NCI-H1105 treated with DMSO at 0.1 percent for 48 hours (cell line): ENCODE results near the gene DCK.

Source experiments
- DNase-seq: peaks from one replicate; lab custom pipeline; 2025; lab: John Stamatoyannopoulos, UW

DCK gene

DNA sequence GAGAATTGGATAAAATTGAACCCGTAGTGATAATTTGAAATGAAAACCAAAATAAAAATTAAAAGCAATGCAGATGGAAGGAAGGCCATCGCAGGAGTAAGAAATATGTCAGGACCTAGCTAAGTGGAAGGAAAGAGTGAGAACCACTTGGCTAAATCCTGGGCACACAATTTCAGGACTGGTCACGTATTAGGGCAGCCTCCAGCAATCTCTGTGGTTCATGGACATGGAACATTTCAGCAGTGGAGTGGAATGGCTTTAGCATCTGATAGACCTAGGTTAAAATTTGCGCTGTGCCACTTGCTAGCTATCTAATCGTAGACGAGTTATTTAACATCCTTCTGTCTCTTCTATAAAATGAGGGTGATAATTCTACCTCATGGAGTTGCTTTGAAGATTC lies 71.1 kb downstream of the DCK start:
- no peak for DNase-seq

DNA sequence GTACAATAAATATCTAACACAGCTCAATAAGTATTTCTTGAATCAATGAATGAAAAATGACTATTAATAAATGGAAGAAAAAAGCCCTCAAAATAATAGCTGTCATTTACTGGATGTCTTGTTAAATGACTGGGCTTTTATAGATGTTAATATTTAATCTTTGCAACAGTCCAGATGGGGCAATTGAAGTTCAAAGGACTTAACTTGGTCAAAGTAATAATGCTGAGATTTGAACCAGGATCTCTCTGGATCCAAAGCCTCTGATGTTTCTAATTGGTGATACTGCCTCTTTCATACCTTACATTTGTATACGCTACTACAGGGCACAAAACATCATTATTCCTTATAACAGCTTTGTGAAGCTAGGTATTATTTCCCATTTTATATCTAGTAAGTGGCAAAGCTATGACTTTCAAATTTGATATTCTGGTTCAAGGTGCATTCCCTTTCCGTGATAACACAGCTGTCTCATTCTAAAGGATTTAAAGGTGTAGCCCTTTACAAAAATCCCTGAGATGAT lies 72.6 kb downstream of the DCK start:
- DNase-seq = no peak

DNA sequence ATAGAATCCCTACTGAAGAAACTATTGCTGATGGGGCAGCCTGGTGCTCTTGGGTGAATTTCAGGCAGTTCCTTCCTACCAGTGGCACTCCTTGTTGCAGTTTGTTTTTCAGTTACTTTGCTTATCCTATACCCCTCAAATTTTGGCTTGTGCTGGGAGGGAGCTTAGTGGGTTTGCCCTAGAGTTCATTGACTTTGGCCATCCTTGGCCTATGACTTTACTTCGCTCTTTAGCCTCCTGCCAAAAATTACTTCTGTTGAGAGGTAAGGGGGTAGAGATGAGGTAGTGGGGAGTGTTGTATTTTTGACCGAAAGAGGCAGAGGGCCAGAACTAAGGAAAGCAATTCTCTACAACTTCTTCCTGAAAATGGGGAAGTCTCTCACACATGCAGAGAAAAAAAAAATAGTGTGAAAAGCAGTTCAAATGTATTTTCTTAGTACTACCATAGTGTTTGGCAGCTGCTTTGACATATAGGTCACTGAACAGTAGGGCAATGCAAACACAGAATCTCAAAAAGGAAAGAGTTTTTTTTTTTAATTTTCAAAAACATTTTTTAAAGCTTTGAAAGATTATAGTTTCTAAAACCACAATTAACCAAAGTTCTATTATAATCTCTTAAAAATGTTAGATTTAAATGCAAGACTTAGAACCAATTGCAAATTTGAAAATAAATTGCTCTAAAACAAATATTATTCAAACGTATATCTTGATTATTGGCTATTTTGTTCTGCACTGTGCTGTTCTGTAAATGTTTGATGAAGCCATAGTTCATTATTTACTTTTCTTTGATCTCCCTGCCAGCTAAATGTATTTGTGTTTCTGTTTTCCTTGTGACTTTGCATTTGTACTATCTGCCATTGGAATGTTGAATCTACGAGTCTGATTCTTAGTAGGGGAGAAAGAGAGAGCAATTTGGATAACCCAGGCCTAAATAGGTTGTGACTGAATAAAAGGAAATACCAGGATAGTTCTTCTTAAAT lies 73.6 kb downstream of the DCK start:
- DNase-seq = no peak

DNA sequence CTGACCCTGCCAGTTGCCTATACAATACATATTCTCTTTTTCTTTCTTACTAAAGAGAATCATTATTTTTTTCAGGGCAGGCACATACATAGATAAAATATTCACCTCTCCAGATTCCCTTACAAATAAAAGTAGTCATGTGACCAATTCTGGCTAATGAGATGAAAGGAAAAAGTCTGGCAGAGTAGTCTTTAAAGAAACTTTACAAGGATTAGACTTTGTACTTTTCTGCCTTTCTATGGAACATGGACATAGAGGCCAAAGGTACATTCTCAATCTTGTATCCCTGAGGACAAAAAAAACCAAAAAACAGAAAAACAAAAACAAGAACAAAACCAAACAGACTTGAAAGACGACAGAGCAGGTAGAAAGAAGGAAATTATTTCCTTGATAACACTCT lies 75.6 kb downstream of the DCK start:
- no peak for DNase-seq

DNA sequence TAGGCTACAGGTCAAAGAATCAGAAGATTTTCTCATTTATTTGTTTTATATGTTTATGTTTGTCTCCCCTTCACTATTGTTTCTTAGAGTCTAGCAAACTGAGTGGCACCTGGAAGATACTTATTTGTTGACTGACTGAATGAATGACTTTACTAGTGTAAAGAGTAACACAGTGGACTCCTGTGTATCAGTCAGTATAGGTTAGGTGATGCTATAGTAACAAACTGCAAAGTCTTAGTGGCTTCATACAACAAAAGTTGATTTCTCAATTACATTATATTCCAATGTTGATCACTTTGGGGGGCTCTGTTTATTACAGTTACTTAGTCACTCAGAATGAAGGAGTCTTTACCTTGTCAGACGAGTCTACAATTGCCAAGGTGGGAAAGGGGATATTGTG lies 76.6 kb downstream of the DCK start:
- DNase-seq = no peak

DNA sequence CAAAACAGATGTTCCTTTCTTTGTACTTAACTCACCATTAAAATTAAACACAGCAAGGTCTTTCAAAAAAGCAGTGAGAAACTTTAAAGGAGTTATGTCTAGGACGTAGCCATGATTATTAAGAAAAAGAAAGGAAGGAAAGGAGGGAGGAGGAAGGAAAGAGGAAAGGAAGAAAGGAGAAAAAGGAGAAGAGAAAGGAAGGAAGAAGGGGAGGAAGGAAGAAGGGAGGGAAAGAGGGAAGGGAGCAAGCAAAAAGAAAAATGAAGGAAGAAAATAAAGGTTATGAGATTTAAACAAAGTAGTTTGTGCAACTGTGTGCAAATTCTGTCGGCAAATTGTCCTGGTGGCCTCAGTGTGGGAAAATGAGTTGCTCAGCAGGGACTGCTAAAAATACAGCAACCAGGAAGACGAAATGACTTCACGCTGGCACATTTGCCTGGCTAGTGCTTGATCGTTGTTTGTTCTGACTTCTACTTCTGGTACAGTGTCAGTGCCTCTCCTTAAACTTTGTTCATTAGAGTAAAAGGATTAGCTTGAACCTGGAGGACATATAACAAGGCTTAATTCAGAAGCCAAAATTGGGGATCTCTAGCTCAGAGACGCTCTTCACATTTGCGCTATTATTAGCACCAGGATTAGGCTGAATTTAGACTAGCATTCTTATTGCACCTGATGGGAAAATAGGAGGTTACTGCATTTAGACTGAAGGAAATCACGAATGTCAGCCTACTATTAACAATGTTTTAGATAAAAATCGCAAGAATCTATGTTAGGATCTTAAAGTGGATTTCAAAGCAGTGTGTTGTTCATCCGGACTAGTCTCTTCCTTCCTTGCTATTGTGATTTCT lies 81.2 kb downstream of the DCK start:
- DNase-seq = no peak
